ENCODE measurements around the gene RPP21. TPM values are rescaled to one million over a fixed set of nuclear protein-coding genes. Genes with fewer than 3 reads are reported as not detected.

RPP21 gene
- total and polyA plus RNA-seq, 2 donors (not counting 1 experiment from before 2014, with no cell fraction given) = 48.1 to 114 TPM

GRCh38 chr6:30350524-30350923 lies 5.6 kb downstream of the RPP21 start:
- peaks cover 12% of the 10 kb centered on the region for H3K27me3 Mint-ChIP-seq
- H3K27me3 ChIP-seq (replicated peaks in 1 of 4; ENCODE audit: control extremely low read depth in 1 of 4, control insufficient read depth in 3 of 4, insufficient read depth in 4 of 4, low read length in 3 of 4) = peaks cover 0 to 6% (median 2%) of the 10 kb centered on the region in 4 experiments
- no peak overlapping the region for H2AFZ ChIP-seq (ENCODE audit: insufficient read depth, low read depth, low read length, poor library complexity, severe bottlenecking)
- H3K9me3 ChIP-seq (ENCODE audit: control extremely low read depth in 1 of 3, control insufficient read depth in 2 of 3, insufficient read depth in 1 of 3, low read length in 2 of 3) = no peaks in the 10 kb centered on the region
- H3K27ac ChIP-seq (ENCODE audit: low read length in 2 of 2) = no peak overlapping the region
- H3K4me3 Mint-ChIP-seq = no peak overlapping the region
- no CpG with 5 or more reads among the region's 1 CpG for WGBS (ENCODE audit: insufficient coverage)
- H4K20me1 ChIP-seq (ENCODE audit: control insufficient read depth, insufficient read depth, low read length, poor library complexity, severe bottlenecking) = no peaks in the 10 kb centered on the region
- peaks cover 8% of the 10 kb centered on the region for H3K79me2 ChIP-seq (ENCODE audit: control insufficient read depth, insufficient read depth, low read length)
- H3K9me3 Mint-ChIP-seq (ENCODE audit: insufficient read depth) = no peaks in the 10 kb centered on the region
- H3K4me3 ChIP-seq (ENCODE audit: control extremely low read depth in 1 of 5, extremely low read depth in 1 of 5, insufficient read depth in 1 of 5, low read depth in 2 of 5, low read length in 4 of 5) = no peak overlapping the region
- ATAC-seq (ENCODE audit: low read depth) (no peak), DNase-seq (no peak)
- peaks cover 43% of the 10 kb centered on the region for H3K4me1 Mint-ChIP-seq
- peaks cover 28 to 30% of the 10 kb centered on the region in 2 donors for H3K4me1 ChIP-seq (ENCODE audit: control insufficient read depth in 2 of 2, insufficient read depth in 2 of 2, low read length in 2 of 2)
- no peak overlapping the region for H3K4me2 ChIP-seq (replicated peaks; ENCODE audit: low read depth, low read length, poor library complexity, severe bottlenecking)
- POLR2A ChIA-PET = no interaction called here
- no peak overlapping the region for H3K27ac Mint-ChIP-seq
- CTCF ChIA-PET = interaction anchor here (1.0 kb wide), 1 partner anchor 19 kb away, joined by 3 read pairs; no protein-coding TSS in a partner anchor
- no peak overlapping the region for H3K9ac ChIP-seq (ENCODE audit: low read length)
- intact Hi-C loops (cut with micrococcal nuclease) = no loop called here
- H3K36me3 ChIP-seq (replicated peaks in 1 of 2; ENCODE audit: control extremely low read depth in 1 of 2, control insufficient read depth in 1 of 2, extremely low read depth in 1 of 2, insufficient read depth in 2 of 2, low read length in 1 of 2) = peaks cover 0 to 11% of the 10 kb centered on the region in 2 experiments
- TF ChIP-seq CTCF (IDR thresholded peaks at IDR 0.05) (no peak), EZH2 (IDR thresholded peaks at IDR 0.05; ENCODE audit: borderline replicate concordance, insufficient read depth, low read depth, low read length, poor library complexity, severe bottlenecking) (no peak)

- DNase-seq (no peak), ATAC-seq (ENCODE audit: low read depth) (no peak)
- peaks cover 0 to 16% (median 7%) of the 10 kb centered on the region in 4 experiments for H3K27me3 ChIP-seq (replicated peaks in 1 of 4; ENCODE audit: control extremely low read depth in 1 of 4, control insufficient read depth in 3 of 4, insufficient read depth in 4 of 4, low read length in 3 of 4)
- CTCF ChIA-PET = interaction anchor here (0.6 kb wide), 1 partner anchor 436 kb away, joined by 3 read pairs; no protein-coding TSS in a partner anchor
- POLR2A ChIA-PET = no interaction called here
- Mint-ChIP-seq H3K27me3 (peaks cover 14% of the 10 kb centered on the region), H3K27ac (no peak overlapping the region), H3K9me3 (ENCODE audit: insufficient read depth) (no peaks in the 10 kb centered on the region), H3K4me3 (no peak overlapping the region), H3K4me1 (peaks cover 31% of the 10 kb centered on the region)
- H3K4me3 ChIP-seq (ENCODE audit: control extremely low read depth in 1 of 5, extremely low read depth in 1 of 5, insufficient read depth in 1 of 5, low read depth in 2 of 5, low read length in 4 of 5) = no peak overlapping the region
- H3K4me1 ChIP-seq (ENCODE audit: control insufficient read depth in 2 of 2, insufficient read depth in 2 of 2, low read length in 2 of 2) = peaks cover 24% of the 10 kb centered on the region in 2 donors
- H3K9me3 ChIP-seq (ENCODE audit: control extremely low read depth in 1 of 3, control insufficient read depth in 2 of 3, insufficient read depth in 1 of 3, low read length in 2 of 3) = no peaks in the 10 kb centered on the region
- no peaks in the 10 kb centered on the region for H3K36me3 ChIP-seq (replicated peaks in 1 of 2; ENCODE audit: control extremely low read depth in 1 of 2, control insufficient read depth in 1 of 2, extremely low read depth in 1 of 2, insufficient read depth in 2 of 2, low read length in 1 of 2)
- H3K27ac ChIP-seq (ENCODE audit: low read length in 2 of 2) = no peak overlapping the region
- TF ChIP-seq EZH2 (IDR thresholded peaks at IDR 0.05; ENCODE audit: borderline replicate concordance, insufficient read depth, low read depth, low read length, poor library complexity, severe bottlenecking) (no peak), CTCF (IDR thresholded peaks at IDR 0.05) (no peak)
- no peaks in the 10 kb centered on the region for H4K20me1 ChIP-seq (ENCODE audit: control insufficient read depth, insufficient read depth, low read length, poor library complexity, severe bottlenecking)
- WGBS (ENCODE audit: insufficient coverage) = 100% methylated on average over 1 of the region's 2 CpGs
- intact Hi-C loops (cut with micrococcal nuclease) = no loop called here
- no peak overlapping the region for H3K9ac ChIP-seq (ENCODE audit: low read length)
- no peak overlapping the region for H2AFZ ChIP-seq (ENCODE audit: insufficient read depth, low read depth, low read length, poor library complexity, severe bottlenecking)
- no peak overlapping the region for H3K4me2 ChIP-seq (replicated peaks; ENCODE audit: low read depth, low read length, poor library complexity, severe bottlenecking)
- no peaks in the 10 kb centered on the region for H3K79me2 ChIP-seq (ENCODE audit: control insufficient read depth, insufficient read depth, low read length)
These were observed 7.6 kb downstream of the RPP21 start for GRCh38 chr6:30352550-30352949.
